AML-193 (cell line): ENCODE data around the gene ACTC1.

Experiments
- DNase-seq, 2 experiments: peaks; one replicate each; lab custom pipeline; 2025; lab: John Stamatoyannopoulos, UW

ACTC1 gene

DNA sequence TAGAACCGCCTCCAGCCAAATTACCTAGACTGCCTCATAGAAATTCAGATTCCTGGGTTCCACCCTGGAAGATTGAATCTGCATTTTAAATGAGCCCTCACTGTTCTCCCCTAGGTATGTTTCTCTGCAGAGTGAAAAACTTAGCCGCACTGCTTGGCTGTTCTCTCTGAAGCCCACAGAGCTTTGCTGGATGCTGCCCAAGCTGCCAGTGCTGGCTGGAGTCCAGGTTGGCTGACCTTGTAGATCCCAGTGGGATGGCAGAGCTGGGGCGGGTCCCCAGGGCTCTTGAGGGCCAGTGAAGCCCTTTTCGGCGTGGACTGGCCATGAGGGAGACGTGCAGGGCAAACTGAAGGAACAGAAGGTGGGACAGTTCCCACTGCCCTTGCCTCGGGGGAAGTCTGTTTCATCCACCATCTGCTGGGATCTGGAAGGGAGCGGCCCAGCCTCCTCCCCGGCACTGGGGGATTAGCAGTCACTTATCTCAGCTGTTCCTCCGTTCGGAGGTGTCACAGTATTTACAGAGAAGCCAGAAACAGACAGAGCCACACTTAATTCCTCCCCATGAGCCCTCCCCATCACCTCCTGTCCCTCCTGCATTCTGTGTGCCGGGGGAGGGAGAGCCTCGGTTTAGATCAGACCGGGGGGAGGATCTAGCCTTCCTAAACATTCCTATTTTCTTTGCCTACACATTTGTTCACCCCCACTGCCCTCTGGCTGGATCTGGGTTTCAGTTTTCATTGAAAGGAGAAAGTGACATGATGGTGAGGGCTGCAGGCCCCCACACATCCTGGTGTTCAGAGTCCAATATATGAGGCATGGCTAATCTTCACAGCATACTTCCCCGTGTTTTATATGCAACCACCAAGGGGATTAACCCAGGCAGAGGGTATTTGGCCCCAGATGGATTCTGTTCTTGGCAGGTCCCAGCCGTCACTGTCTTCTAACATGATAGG, 4.1 kb upstream of the ACTC1 start:
- no peak for DNase-seq

DNA sequence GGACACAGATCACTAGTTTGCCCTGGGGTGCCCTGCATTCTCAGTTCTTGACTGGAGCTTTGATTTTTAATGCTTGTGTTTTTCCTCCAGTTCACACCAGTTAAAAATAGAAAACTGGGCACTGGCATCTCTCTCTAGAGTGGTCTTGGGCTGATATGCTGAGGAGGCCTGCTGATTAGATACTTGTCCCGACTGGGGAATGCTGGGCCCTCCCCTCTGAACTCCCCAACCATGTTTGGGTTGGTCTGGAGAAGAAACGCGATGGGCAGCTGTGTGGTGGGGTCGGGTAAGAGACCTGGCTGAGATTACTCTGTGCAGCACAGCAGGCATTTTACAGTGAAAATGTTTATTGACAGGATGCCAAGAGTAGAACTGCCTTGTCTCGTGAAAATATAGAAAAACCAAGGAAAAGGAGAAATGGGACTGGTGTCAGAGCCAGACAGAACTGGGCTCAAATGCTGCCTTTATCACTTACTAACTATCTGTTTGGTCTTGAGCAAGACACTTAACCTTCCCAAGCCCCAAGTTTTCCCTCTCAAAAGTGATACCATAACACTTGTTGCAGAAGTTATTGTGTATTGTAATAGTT, 1.6 kb upstream of the ACTC1 start:
- DNase-seq = no peak

DNA sequence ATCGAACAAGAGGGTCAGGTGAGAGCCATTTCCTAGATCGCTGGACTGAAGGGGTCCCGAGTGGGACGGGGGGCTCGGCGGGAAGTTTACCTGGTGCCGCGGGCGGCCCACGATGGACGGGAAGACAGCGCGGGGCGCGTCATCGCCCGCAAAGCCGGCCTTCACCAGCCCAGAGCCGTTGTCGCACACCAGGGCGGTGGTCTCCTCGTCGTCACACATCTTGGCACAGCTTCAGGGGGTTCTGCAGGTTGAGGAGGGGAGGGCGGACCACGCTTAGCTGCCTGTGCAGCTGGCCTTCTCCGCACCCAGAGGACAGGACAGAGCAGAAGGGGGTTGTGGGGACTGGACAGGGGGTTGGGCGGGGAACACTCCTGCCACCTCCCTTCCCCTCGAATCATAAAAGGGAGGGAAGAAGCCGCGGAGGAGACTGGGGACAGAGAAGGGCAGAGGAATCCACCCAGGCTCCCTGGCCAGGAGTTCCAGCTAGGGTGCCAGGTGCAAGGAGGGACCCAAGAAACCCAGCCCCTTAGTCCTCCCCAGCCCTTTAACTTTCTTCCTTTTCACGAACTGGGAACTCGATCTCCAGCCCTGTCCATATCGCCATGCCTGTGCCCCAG, 651 bp downstream of the ACTC1 start:
- DNase-seq = no peak

DNA sequence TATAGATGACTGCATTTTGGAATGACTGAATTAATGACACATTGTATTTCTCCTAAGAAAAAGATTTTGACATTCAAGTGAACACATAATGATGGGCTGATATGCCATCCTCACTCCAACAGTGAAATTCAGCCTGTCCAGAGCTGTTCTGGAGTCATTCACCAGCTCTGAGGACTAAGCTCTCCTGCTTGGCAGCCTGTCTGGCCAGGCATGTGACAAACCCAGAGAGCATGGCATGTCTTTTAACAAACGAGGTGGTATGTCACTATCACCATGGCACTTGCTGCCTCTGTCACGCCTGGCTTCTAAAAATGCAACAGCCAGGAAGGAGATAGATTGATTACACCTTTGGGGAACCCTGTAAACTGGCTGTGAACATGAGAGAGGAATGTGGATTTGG, 1.4 kb downstream of the ACTC1 start:
- DNase-seq = no peak

DNA sequence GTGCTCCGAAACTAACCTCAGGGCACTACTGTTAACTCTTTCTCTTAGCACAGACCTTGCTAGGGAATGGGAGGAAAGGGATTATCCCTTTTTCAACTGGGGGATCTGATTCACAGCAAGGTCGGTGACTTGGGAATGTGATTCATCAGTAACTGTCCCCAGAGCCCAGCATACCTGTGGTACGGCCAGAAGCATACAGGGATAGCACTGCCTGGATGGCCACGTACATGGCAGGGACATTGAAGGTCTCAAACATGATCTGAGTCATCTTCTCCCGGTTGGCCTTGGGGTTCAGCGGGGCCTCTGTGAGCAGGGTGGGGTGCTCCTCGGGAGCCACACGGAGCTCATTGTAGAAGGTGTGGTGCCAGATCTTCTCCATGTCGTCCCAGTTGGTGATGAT, 2.3 kb downstream of the ACTC1 start:
- no peak for DNase-seq

DNA sequence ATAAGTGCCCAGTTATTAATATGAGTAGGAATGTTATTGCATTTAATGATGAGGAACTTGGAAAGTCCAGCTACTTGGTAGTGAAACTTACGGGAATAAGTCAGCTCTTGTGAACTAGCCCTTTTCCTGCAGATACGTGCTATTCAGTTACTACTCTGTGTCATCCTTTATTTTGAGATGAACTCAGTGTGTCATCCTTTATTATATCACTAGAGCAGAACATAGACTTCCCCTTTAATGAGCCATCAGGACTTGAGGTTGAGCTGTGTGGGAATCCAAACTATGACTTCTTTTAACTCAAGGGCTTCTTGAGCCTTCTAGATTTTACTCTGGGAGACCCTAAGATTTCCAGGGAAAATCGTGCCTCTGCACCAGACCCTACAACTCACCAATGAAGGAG, 3.6 kb downstream of the ACTC1 start:
- no peak for DNase-seq

DNA sequence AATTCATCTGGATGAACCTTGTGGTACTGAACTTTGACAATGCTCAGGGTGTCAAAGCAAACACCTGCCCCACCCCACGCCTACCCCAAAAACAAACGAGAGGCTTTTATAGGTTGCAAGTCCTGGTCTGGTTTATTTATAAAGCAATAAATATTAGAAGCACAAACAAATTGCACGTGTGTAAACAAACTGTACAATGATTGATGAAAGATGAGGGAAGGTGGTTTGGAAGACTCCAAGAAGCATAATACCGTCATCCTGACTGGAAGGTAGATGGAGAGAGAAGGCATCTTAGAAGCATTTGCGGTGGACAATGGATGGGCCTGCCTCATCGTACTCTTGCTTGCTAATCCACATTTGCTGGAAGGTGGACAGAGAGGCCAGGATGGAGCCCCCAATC, 5.2 kb downstream of the ACTC1 start:
- no peak for DNase-seq

DNA sequence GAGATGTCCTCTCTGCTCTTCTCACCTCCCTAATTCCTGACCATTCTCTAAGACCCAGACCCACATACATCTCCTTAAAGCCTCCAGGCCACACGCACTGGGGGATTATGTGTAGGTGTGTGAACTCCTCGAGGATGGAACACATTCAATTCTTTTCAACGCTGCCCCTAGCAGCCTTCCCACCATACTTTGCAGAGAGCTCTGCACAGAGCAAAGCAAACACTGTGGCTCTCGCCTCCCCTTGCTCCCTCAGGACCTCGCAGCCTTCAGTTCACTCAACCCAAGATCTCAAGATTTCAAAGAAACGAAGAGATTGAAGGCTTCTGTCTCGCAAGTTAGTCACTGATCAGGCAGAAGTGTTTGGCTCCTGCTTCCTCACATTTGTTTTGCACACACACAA, 6.0 kb downstream of the ACTC1 start:
- DNase-seq = no peak

DNA sequence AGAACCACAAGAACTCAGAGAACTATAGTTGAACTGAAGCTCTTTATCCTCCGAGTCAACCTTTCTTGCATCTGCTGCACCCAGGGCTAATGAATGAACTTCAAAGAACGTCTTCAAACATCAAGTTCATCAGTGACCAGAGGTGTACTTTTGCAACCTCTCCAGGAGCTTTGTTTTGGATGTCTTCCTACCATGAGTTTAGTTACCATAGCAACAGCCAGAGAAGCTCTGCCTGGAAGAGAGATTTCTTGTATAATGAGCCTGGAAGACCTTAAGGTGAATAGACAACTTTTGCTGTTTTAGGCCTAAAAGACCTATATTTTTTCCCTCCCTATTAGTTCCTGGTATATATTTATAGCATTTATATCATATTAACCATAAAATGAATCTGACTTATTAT, 9.1 kb downstream of the ACTC1 start:
- DNase-seq = no peak

DNA sequence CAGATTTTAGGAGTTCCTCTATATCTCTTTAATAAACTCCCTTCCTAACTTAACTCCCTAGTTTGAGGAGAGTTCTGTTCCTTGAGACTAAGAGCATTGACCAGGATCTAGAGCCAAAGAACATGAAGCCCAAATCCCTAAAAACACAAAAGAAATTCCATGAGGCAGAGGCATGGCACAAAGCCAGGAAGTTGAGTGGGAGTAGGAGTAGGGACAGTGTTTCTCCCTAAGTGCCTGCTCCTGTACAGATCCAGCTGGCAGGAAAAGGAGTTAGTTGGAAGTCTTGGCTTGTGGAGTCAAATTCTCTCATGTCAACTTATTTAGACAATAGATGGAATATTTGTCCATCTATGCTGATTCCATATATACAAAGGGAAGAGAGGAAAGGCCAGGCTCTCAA, 11.4 kb downstream of the ACTC1 start:
- DNase-seq = no peak

DNA sequence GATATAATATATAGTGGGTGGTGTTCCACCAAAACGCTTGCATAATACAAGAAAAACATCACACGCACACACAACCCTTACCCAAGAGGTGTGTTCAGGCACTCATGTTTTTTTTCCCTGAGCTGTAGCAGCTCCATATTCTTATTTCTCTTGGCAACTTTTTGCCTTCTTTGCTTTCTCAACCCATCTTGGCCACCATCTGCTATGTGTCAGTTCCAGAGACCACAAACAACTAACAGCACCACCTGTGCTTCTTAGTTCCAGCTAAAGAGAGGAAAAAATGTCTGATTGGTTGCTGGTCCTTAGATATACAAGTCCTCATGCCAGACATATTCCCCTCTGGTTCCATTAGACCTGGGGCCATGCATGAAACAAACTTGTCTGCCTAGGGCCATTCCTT, 11.9 kb downstream of the ACTC1 start:
- DNase-seq = no peak

DNA sequence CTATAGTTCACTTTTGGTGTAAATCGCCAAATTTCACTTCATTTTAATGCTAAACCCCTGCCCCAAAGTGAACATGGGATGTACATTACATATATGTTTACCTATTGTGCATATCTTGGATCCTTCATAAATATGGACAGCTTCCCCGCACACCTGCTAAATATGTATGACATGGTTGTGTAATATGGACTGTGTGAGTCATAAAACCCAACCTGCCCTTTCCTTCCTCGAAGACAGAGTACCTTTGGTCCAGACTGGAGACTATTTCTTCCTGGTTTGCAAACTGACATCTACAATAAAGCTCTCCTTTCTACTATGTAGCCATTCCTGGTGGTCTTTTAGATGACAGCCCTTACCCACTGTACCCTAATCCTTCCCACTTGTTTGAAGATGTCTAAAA, 12.4 kb downstream of the ACTC1 start:
- no peak for DNase-seq

DNA sequence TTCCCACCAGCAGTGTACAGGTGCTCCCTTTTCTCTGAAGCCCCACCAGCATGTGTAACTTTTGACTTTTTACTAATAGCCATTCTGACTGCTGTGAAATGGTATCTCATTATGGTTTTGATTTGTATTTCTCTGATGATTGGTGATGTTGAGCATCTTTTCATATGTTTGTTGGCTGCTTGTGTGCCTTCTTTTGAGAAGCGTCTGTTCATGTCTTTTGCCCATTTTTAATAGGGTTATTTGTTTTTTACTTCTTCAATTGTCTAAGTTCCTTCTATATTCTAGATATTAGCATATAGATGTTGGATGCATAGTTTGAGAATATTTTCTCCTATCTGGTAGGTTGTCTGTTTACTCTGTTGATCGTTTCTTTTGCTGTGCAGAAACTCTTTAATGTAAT, 14.6 kb downstream of the ACTC1 start:
- DNase-seq = no peak

DNA sequence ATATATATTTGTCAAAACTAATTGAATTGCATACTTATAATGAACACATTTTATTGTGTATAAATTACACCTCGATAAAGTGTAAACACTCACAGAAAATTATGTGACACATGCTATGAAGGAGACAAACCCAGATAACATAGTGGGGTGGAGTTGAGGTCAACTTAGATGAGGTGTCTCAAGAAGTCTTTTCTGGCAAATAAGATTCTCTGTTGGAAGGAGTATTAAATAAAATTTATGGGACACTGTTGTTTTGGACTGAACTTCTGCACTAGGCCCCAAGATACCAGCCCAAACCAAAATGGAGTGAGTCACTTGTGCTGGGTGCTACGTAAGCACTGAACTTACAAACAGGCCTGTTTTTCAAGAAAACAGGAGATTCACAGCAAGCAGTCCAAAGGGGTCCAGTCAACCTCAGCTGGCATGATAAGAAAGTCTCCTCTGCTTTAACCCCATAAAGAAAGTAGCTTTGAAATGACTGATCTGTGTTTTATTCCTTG, 18.7 kb downstream of the ACTC1 start:
- no peak for DNase-seq

DNA sequence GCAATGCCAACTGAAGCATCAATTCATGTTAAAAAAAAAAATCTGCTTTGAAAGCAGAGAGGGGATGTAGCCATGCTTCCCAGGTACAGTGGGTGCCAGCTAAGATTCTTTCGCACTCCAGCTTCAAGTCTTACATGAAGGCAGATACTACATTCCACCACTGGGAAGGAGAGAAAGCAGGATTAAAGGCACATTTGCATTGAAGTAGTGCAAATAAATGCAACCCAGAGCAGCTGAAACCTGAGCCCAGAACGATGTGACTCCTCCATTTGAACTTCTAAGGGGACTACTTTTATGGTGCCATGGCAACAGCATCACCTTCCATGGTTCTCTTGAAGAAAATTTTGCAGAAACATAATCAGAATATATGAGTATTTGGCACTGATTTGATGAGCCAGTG, 21.4 kb downstream of the ACTC1 start:
- no peak for DNase-seq

DNA sequence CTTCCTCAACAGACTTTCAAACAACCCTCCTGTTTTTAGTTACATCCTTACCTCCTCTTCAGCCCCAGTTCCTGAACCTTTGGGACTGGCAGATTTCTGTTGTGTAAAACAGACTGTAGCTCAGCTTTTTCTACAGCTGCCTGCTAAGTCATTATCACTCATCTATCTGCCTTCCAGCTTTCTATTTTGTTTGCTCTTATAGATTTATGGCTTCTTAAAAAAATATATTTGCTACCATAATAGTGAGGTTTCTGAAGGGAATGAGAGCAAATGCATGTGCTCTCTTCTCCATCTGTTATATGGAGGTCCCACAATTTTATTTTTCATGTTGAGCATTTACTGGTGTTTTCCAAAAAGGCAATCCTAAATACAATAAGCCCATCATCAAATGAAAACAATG, 22.3 kb downstream of the ACTC1 start:
- DNase-seq = no peak

DNA sequence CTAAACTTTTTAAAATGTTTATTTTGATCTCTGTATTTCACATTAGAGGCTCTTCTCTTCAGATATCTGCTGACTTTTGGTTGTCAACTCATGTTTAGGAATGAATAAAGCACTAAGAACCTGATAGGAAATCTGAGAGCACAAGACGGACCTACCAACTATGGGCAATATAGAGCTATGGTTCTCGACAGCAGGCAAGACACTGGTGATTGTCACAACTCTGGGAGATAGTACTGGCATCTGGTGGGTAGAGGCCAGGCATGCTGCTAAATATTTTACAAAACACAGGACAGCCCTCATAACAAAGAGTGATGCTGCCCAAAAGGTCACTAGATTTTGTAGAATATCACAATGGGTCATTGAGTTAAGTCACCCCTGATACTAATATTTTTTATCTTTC, 23.0 kb downstream of the ACTC1 start:
- DNase-seq = no peak

DNA sequence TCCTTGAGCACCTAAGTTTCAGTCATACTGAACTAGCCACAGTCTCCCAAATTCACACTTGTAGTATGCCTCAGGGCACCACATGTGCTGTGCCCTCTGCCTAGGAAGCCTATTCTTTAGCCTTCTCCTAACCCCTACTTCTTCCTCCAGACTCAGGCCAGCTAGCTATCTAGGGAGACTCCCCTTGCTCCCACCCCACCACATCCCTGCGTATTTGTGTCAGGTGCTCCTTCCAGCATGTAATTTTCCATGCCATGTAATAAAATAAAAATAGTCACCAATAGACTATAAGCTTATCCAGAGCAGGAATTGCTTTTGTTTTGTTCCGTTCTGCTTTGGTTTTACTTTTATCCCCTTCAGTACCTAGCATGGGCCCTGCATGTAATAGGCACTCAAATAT, 25.6 kb downstream of the ACTC1 start:
- DNase-seq = no peak

DNA sequence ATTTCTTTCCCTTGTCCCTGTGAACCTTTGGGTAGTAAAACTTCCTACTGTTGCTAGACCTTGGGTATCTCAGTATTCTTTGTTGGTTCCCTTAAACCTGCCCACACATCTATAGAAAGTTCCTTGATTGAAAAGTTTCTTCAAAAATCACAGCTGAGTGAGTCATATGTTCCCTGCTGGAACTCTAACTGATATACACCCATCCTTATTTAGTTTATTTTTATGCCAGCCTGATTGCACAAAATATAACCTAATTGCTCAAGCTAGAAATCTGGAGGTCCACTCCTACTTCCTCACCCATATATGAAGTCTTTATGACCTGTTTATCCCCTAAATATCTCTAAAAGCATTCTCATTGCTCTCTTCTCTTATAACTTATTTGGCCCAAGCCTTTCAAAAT, 26.8 kb downstream of the ACTC1 start:
- DNase-seq = no peak

DNA sequence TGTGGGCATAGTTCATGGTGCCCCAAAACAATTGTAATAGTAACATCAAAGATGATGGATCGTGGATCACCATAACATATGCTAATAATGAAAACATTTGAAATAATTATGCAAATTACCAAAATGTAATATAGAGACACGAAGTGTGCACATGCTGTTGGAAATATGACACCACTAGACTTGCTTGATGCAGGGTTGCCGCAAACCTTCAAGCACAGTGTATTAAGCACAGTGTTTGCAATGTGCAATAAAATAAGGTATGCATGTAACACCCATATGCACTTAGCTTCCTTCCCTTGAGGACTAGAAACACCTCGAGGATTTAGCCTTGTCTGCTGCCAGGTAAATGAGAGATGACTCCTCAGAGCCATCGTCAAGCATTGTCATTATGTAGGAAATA, 29.6 kb downstream of the ACTC1 start:
- DNase-seq = no peak

DNA sequence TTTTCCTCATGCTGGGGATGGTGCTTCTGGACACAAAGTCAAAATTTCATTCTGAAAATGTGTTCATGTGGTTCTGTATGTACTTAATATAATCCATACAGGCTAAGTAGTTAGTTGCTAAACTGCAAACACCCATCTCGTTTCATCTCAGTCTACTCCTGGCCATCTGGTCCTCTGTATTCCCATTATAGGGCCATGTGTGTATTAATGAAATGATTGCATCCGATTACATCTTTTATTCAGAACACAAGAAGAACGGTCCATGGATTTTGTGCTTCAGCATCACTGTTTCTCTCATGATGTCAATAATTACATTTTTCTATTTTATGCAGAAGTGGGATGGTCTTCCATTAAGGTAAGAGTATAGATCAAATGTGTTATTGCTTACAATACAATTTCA, 34.4 kb downstream of the ACTC1 start:
- DNase-seq = no peak

DNA sequence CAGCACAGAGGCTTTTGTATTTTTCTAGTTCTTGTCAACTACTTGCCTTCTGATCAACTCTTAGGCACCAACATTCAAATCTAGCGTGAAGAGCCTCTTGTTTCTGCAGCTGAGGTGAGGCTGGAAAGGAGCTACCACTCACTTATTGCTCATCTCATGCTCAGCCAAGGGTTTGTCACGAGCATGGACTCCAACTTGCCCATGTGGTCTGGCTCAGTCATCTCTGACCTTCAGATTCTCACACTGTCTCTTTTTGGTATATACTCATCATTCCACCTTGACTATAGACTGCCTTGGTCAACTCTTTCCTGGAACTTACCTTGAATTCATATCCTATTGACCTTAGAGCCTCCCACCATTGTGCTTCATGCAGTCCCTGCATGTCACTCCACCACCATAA, 35.4 kb downstream of the ACTC1 start:
- DNase-seq = no peak

DNA sequence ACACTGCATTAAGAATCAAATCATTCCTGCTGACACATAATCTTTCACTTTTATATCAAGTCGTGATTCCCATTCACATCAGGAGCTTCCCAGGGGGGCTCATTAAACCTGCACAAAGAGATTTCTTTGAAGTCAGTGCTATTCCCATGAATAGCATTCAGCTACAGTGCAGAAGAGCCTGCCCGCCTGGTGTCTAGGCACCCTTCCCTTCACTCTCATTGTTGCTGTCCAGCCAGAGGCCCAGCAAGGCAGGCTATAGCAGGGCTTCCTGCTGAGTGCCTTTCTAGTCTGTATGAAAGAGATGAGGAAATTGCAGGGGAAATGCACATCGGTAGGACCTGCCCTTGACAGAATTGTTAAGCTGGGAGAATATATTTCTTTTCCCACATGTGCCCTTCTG, 36.0 kb downstream of the ACTC1 start:
- no peak for DNase-seq
